Fibroblast of lung (primary cell): ENCODE measurements around the gene ALOXE3. TPM values are rescaled to one million over a fixed set of nuclear protein-coding genes. Genes with fewer than 3 reads are reported as not detected.

Experiments used
- DNase-seq, 2 donors: peaks; one replicate each; pipeline versions ENCODE4 v3.0.0 to v3.0.0-alpha.2; 2010; ENCODE audit warnings: low read depth in 2 of 2
- H2AFZ ChIP-seq: 2 replicates; pipeline ENCODE4 v1.5.1; 2012; ENCODE audit warnings: low read length, control low read depth, inconsistent platforms
- H3K27ac ChIP-seq: 2 replicates; pipeline ENCODE4 v1.5.1; 2011; ENCODE audit warnings: low read length, control low read depth; ENCODE audit not compliant: insufficient read depth
- H3K27me3 ChIP-seq: 2 replicates; pipeline ENCODE4 v1.5.1; 2011; ENCODE audit warnings: mild to moderate bottlenecking, low read length; ENCODE audit not compliant: control insufficient read depth, insufficient read depth
- H3K36me3 ChIP-seq: 2 replicates; pipeline ENCODE4 v1.5.1; 2011; ENCODE audit warnings: low read length; ENCODE audit not compliant: control insufficient read depth, insufficient read depth
- H3K4me1 ChIP-seq: 2 replicates; pipeline ENCODE4 v1.5.1; 2011; ENCODE audit warnings: low read length; ENCODE audit not compliant: control insufficient read depth, insufficient read depth; ENCODE audit errors: extremely low read depth
- H3K4me2 ChIP-seq: 2 replicates; pipeline ENCODE4 v1.5.1; 2011; ENCODE audit warnings: low read length, control low read depth; ENCODE audit not compliant: insufficient read depth; ENCODE audit errors: extremely low read depth
- H3K4me3 ChIP-seq, 4 experiments: fragments of 200-600 bp in 1 of 4; sonication (generic) in 1 of 4; replicated peaks in 1 of 4; 2 replicates each; pipeline ENCODE4 v1.5.1; 2011 to 2016; ENCODE audit warnings: low read length in 4 of 4, low read depth in 3 of 4, mild to moderate bottlenecking in 3 of 4, control low read depth in 2 of 4, inconsistent platforms in 1 of 4, mixed read lengths in 1 of 4; ENCODE audit not compliant: insufficient read depth in 1 of 4; ENCODE audit errors: control extremely low read depth in 1 of 4
- H3K79me2 ChIP-seq: 2 replicates; pipeline ENCODE4 v1.5.1; 2012; ENCODE audit warnings: mild to moderate bottlenecking, low read length, inconsistent platforms; ENCODE audit not compliant: control insufficient read depth, insufficient read depth
- H3K9ac ChIP-seq: 2 replicates; pipeline ENCODE4 v1.5.1; 2011; ENCODE audit warnings: mild to moderate bottlenecking, low read length, control low read depth; ENCODE audit not compliant: insufficient read depth
- H3K9me3 ChIP-seq: 2 replicates; pipeline ENCODE4 v1.5.1; 2012; ENCODE audit warnings: low read depth, low read length; ENCODE audit not compliant: control insufficient read depth, insufficient read depth
- H4K20me1 ChIP-seq: 2 replicates; pipeline ENCODE4 v1.5.1; 2011; ENCODE audit warnings: low read length; ENCODE audit not compliant: control insufficient read depth, insufficient read depth; ENCODE audit errors: extremely low read depth
- CTCF ChIP-seq, 2 donors: IDR thresholded peaks in 1 of 2; conservative IDR thresholded peaks in 1 of 2; 1 replicate in 1 of 2; 2 replicates in 1 of 2; pipeline ENCODE4 v1.5.1; 2011 to 2012; ENCODE audit warnings: low read length in 2 of 2, control low read depth in 1 of 2, inconsistent platforms in 1 of 2, low read depth in 1 of 2, mild to moderate bottlenecking in 1 of 2
- EZH2 ChIP-seq: IDR thresholded peaks from 2 replicates; pipeline ENCODE4 v1.5.1; 2012; ENCODE audit warnings: low read length, control low read depth, mild to moderate bottlenecking; ENCODE audit errors: missing control alignments
- polyA plus RNA-seq, 2 donors: library from polyadenylated mRNA; depleted of rRNA in 1 of 2; stranded (reverse) in 1 of 2; unstranded in 1 of 2; fragments of >200 nt; gene quantifications; 2 replicates each; pipeline ENCODE4 v1.2.1, GENCODE V29; 2011 to 2012; ENCODE audit warnings: missing spikeins in 1 of 2
- total RNA-seq: library from RNA; depleted of rRNA; stranded (reverse); fragments of >200 nt; gene quantifications from 2 replicates; pipeline ENCODE4 v1.2.1, GENCODE V29; 2014

Gene ALOXE3
- total and polyA plus RNA-seq, 2 donors (not counting 1 experiment from before 2014, with no cell fraction given) = 0.01 TPM; not detected in 1

- Histone ChIP-seq H3K27ac (no peak overlapping the region), H3K27me3 (no peaks in the 10 kb centered on the region), H3K9me3 (no peaks in the 10 kb centered on the region), H3K4me2 (no peak overlapping the region), H4K20me1 (no peaks in the 10 kb centered on the region), H3K4me1 (no peaks in the 10 kb centered on the region), H3K79me2 (no peaks in the 10 kb centered on the region), H3K4me3 (no peak overlapping the region), H3K9ac (no peak overlapping the region), H3K36me3 (peaks cover 37% of the 10 kb centered on the region), H2AFZ (no peak overlapping the region)
- TF ChIP-seq EZH2 = no peak
- no peak for TF ChIP-seq CTCF (conservative IDR thresholded peaks at IDR 0.05 in 1 of 2, IDR thresholded peaks at IDR 0.05 in 1 of 2; ENCODE audit: low read depth in 1 of 2, low read length in 2 of 2)
- DNase-seq = no peak
These were observed 25.5 kb upstream of the ALOXE3 start for GRCh38 chr17:8143581-8144400.

GRCh38 chr17:8142887-8143580 lies 24.7 kb upstream of the ALOXE3 start:
- Histone ChIP-seq H3K9me3 (no peaks in the 10 kb centered on the region), H3K27me3 (no peaks in the 10 kb centered on the region), H3K4me1 (peaks cover 3% of the 10 kb centered on the region), H3K9ac (no peak overlapping the region), H3K79me2 (no peaks in the 10 kb centered on the region), H4K20me1 (no peaks in the 10 kb centered on the region), H3K27ac (no peak overlapping the region), H3K36me3 (peaks cover 35% of the 10 kb centered on the region), H3K4me2 (no peak overlapping the region), H3K4me3 (no peak overlapping the region), H2AFZ (no peak overlapping the region)
- TF ChIP-seq CTCF (conservative IDR thresholded peaks at IDR 0.05 in 1 of 2, IDR thresholded peaks at IDR 0.05 in 1 of 2; ENCODE audit: low read depth in 1 of 2, low read length in 2 of 2) (no peak), EZH2 (no peak)
- no peak for DNase-seq

GRCh38 chr17:8142158-8142886 lies 24.0 kb upstream of the ALOXE3 start:
- H3K79me2 ChIP-seq = no peaks in the 10 kb centered on the region
- DNase-seq = no peak
- no peak overlapping the region for H3K9ac ChIP-seq
- no peak overlapping the region for H2AFZ ChIP-seq
- no peak overlapping the region for H3K4me2 ChIP-seq
- H3K36me3 ChIP-seq = peaks cover 29% of the 10 kb centered on the region
- H3K27ac ChIP-seq = no peak overlapping the region
- H3K9me3 ChIP-seq = no peaks in the 10 kb centered on the region
- H4K20me1 ChIP-seq = no peaks in the 10 kb centered on the region
- H3K4me3 ChIP-seq = no peak overlapping the region
- peaks cover 8% of the 10 kb centered on the region for H3K4me1 ChIP-seq
- no peaks in the 10 kb centered on the region for H3K27me3 ChIP-seq
- TF ChIP-seq EZH2 = no peak
- no peak for TF ChIP-seq CTCF (conservative IDR thresholded peaks at IDR 0.05 in 1 of 2, IDR thresholded peaks at IDR 0.05 in 1 of 2; ENCODE audit: low read depth in 1 of 2, low read length in 2 of 2)
